ENCODE data around the gene YIF1A.

YIF1A gene

GRCh38 chr11:66243782-66244535 is 45.0 kb downstream of the YIF1A start:
- no peak for DNase-seq (ENCODE audit: low spot score)

GRCh38 chr11:66242095-66242765 is 46.7 kb downstream of the YIF1A start:
- DNase-seq (ENCODE audit: low spot score): no peak

- no peak for DNase-seq (ENCODE audit: low spot score)
These were observed 48.2 kb downstream of the YIF1A start for GRCh38 chr11:66240781-66241136.

GRCh38 chr11:66239998-66240780 is 48.8 kb downstream of the YIF1A start:
- no peak for DNase-seq (ENCODE audit: low spot score)

- no peak for DNase-seq (ENCODE audit: low spot score)
These were observed 49.4 kb downstream of the YIF1A start for GRCh38 chr11:66239511-66239910.

GRCh38 chr11:66238786-66239413 is 50.0 kb downstream of the YIF1A start:
- no peak for DNase-seq (ENCODE audit: low spot score)

- no peak for DNase-seq (ENCODE audit: low spot score)
These were observed 51.1 kb downstream of the YIF1A start for GRCh38 chr11:66237867-66238266.

GRCh38 chr11:66235141-66235540 is 53.8 kb downstream of the YIF1A start:
- no peak for DNase-seq (ENCODE audit: low spot score)
